Measurements from ENCODE around the gene SLC15A4.
"Not testable (repeated sequence)": the region's sequence is repeated elsewhere in the genome, so short reads cannot be mapped to it uniquely, and the experiment has no call there.

DNA sequence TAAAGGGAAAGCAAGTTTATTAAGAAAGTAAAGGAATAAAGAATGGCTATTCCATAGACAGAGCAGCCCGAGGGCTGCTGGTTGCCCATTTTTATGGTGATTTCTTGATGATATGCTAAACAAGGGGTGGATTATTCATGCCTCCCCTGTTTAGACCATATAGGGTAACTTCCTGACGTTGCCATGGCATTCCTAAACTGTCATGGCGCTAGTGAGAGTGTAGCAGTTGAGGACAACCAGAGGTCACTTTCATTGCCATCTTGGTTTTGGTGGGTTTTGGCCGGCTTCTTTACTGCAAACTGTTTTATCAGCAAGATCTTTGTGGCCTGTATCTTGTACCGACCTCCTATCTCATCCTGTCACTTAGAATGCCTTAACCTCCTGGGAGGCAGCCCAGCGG lies 26.0 kb upstream of the SLC15A4 start:
- not testable (repeated sequence) for TF ChIP-seq TEAD4 (IDR thresholded peaks at IDR 0.05; ENCODE audit: low read length); TEAD4 (CRISPR knock-in tag; IDR thresholded peaks at IDR 0.05; ENCODE audit: borderline replicate concordance); CC2D1A (IDR thresholded peaks at IDR 0.05); MTA3 (IDR thresholded peaks at IDR 0.05; ENCODE audit: borderline replicate concordance); MEF2A (IDR thresholded peaks at IDR 0.05; ENCODE audit: control insufficient read depth, low read depth, low read length); WHSC1 (IDR thresholded peaks at IDR 0.05; ENCODE audit: low read length); ZNF23 (CRISPR knock-in tag; IDR thresholded peaks at IDR 0.05); POLR2AphosphoS2 (IDR thresholded peaks at IDR 0.05; ENCODE audit: low read length); POLR2AphosphoS5 (IDR thresholded peaks at IDR 0.05; ENCODE audit: control insufficient read depth, insufficient read depth, low read depth, low read length); BCL6 (CRISPR knock-in tag; IDR thresholded peaks at IDR 0.05); EP300 (IDR thresholded peaks at IDR 0.05; ENCODE audit: low read length)
- TF ChIP-seq, protein P1, sequence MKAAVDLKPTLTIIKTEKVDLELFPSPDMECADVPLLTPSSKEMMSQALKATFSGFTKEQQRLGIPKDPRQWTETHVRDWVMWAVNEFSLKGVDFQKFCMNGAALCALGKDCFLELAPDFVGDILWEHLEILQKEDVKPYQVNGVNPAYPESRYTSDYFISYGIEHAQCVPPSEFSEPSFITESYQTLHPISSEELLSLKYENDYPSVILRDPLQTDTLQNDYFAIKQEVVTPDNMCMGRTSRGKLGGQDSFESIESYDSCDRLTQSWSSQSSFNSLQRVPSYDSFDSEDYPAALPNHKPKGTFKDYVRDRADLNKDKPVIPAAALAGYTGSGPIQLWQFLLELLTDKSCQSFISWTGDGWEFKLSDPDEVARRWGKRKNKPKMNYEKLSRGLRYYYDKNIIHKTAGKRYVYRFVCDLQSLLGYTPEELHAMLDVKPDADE (conservative IDR thresholded peaks at IDR 0.05; ENCODE audit: control insufficient read depth, low read depth, low read length) = not testable (repeated sequence)
- TF ChIP-seq, protein P2, sequence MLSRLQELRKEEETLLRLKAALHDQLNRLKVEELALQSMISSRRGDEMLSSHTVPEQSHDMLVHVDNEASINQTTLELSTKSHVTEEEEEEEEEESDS (CRISPR knock-in tag; IDR thresholded peaks at IDR 0.05) = not testable (repeated sequence)
- TF ChIP-seq, protein P3, sequence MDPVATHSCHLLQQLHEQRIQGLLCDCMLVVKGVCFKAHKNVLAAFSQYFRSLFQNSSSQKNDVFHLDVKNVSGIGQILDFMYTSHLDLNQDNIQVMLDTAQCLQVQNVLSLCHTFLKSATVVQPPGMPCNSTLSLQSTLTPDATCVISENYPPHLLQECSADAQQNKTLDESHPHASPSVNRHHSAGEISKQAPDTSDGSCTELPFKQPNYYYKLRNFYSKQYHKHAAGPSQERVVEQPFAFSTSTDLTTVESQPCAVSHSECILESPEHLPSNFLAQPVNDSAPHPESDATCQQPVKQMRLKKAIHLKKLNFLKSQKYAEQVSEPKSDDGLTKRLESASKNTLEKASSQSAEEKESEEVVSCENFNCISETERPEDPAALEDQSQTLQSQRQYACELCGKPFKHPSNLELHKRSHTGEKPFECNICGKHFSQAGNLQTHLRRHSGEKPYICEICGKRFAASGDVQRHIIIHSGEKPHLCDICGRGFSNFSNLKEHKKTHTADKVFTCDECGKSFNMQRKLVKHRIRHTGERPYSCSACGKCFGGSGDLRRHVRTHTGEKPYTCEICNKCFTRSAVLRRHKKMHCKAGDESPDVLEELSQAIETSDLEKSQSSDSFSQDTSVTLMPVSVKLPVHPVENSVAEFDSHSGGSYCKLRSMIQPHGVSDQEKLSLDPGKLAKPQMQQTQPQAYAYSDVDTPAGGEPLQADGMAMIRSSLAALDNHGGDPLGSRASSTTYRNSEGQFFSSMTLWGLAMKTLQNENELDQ (CRISPR knock-in tag; IDR thresholded peaks at IDR 0.05; ENCODE audit: borderline replicate concordance) = not testable (repeated sequence)
- TF ChIP-seq, protein P4, sequence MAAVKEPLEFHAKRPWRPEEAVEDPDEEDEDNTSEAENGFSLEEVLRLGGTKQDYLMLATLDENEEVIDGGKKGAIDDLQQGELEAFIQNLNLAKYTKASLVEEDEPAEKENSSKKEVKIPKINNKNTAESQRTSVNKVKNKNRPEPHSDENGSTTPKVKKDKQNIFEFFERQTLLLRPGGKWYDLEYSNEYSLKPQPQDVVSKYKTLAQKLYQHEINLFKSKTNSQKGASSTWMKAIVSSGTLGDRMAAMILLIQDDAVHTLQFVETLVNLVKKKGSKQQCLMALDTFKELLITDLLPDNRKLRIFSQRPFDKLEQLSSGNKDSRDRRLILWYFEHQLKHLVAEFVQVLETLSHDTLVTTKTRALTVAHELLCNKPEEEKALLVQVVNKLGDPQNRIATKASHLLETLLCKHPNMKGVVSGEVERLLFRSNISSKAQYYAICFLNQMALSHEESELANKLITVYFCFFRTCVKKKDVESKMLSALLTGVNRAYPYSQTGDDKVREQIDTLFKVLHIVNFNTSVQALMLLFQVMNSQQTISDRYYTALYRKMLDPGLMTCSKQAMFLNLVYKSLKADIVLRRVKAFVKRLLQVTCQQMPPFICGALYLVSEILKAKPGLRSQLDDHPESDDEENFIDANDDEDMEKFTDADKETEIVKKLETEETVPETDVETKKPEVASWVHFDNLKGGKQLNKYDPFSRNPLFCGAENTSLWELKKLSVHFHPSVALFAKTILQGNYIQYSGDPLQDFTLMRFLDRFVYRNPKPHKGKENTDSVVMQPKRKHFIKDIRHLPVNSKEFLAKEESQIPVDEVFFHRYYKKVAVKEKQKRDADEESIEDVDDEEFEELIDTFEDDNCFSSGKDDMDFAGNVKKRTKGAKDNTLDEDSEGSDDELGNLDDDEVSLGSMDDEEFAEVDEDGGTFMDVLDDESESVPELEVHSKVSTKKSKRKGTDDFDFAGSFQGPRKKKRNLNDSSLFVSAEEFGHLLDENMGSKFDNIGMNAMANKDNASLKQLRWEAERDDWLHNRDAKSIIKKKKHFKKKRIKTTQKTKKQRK (IDR thresholded peaks at IDR 0.05; ENCODE audit: borderline replicate concordance, low read depth, low read length) = not testable (repeated sequence)
